ENCODE results near the gene FCRL2.
"Not testable (repeated sequence)": the region's sequence is repeated elsewhere in the genome, so short reads cannot be mapped to it uniquely, and the experiment has no call there.

The FCRL2 gene

GRCh38 chr1:157753611-157754010 is 23.3 kb downstream of the FCRL2 start:
- no peak for DNase-seq (ENCODE audit: low read depth)

- no peak for DNase-seq (ENCODE audit: low read depth)
Measured at GRCh38 chr1:157751283-157751682, 25.6 kb downstream of the FCRL2 start.

- DNase-seq (ENCODE audit: low read depth): no peak
Measured at GRCh38 chr1:157748262-157748817, 28.6 kb downstream of the FCRL2 start.

- no peak for DNase-seq (ENCODE audit: low read depth)
Measured at GRCh38 chr1:157739229-157739901, 37.6 kb downstream of the FCRL2 start.

DNA sequence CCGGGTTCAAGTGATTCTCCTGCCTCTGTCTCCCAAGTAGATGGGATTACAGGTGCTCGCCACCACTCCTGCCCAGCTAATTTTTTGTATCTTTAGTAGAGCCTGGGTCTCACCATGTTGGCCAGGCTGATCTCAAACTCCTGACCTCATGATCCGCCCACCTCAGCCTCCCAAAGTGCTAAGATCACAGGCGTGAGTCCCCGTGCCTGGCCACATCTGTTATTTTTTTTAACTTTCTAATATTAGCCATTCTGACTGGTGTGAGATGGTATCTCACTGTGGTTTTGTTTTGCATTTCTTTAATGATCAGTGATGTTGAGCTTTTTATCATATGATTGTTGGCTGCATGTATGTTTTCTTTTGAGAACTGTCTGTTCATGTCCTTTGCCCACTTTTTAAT is 40.9 kb downstream of the FCRL2 start:
- not testable (repeated sequence) for DNase-seq (ENCODE audit: low read depth)

DNA sequence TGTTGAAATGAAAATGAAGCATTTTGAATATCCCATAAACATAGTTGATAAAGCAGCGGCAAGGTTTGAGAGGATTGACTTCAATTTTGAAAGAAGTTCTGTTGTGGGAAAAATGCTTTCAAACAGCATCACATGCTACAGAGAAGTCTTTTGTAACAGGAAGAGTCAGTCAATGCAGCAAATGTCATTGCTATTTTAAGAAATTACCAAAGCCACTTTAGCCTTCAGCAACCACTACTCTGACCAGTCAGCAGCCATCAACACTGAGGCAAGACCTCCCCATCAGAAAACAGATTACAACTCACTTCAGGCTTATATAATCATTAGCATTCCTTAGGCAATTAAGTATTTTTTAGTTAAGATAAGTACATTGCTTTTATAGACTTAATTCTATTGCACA is 42.6 kb downstream of the FCRL2 start:
- no peak for DNase-seq (ENCODE audit: low read depth)

- DNase-seq (ENCODE audit: low read depth): no peak
Measured at GRCh38 chr1:157732755-157733154, 44.2 kb downstream of the FCRL2 start.

DNA sequence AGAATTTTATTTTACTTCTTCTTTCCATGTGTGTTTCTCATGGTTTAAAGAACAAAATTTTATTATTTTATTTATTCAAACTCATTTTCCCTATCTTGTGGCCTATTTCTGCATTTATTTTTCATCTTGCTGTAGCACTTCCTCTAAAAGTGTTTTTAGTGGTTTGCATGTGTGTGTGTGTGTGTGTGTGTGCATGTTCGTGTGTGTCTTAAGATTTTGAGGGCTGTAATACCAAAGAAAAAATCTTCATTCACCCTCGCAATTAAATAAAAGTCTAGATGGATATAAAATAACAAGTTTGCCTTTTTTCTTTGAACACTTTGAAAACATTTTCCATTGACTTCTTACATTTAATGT is 51.7 kb downstream of the FCRL2 start:
- no peak for DNase-seq (ENCODE audit: low read depth)

GRCh38 chr1:157724537-157725220 is 52.3 kb downstream of the FCRL2 start:
- no peak for DNase-seq (ENCODE audit: low read depth)

DNA sequence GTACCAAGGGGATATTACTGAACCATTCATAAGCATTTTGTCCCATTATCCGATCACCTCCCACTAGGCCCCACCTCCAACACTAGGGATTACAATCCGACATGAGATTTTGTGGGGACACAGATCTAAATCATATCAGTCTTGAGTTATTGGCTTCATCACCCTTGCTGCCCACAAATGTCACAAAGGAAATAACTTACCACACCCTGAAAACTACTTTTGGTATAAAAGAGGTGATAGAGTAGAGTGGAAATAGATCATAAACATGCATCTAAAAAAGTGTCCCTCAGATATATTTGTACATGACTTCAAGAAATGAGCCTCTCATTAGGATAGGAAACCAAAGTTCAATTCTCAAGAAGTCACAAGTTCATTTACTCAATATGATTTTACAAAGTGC is 53.8 kb downstream of the FCRL2 start:
- no peak for DNase-seq (ENCODE audit: low read depth)

DNA sequence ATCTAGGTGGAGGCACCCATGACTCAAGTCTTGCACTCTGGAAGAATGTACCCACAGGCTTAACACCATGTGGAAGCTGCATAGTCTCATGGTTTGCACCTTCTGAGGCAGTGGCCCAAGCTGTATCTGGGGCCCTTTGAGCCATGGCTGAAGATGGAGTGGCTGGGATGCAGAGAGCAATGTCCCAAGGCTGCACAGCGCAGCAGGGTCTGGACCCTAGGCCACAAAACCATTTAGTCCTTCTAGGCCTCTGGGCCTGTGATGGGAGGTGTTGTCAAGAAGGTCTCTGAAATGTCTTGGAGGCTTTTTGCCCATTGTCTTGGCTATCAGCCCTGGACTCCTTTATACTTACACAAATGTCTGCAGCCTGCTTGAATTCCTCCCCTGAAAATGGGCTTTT is 54.9 kb downstream of the FCRL2 start:
- DNase-seq (ENCODE audit: low read depth): no peak

DNA sequence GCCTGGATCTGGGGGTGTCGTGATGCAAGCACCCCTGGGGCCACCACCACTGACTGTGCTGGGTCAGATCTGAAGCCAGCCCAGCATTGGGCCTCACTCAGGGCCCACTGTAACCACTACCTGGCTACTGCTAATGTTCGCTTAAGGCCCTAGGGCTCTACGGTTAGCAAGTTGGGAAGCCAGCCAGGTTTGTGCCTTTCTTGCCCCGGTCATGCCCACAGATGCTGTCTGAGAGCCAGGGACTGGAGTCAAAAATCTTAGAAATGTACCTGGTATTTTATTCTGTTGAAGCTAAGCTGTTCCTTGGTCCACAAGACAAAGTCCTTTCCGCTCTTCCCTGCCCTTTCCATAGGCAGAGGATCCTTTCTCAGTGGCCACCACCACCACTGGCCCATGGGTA is 61.2 kb downstream of the FCRL2 start:
- no peak for DNase-seq (ENCODE audit: low read depth)

GRCh38 chr1:157711802-157712201 is 65.1 kb downstream of the FCRL2 start:
- no peak for DNase-seq (ENCODE audit: low read depth)

GRCh38 chr1:157704878-157705277 is 72.1 kb downstream of the FCRL2 start:
- no peak for DNase-seq (ENCODE audit: low read depth)

GRCh38 chr1:157703981-157704380 is 73.0 kb downstream of the FCRL2 start:
- DNase-seq (ENCODE audit: low read depth): no peak

- DNase-seq (ENCODE audit: low read depth): no peak
Measured at GRCh38 chr1:157702308-157702825, 74.6 kb downstream of the FCRL2 start.

- DNase-seq (ENCODE audit: low read depth): no peak
Measured at GRCh38 chr1:157700732-157701131, 76.2 kb downstream of the FCRL2 start, which contains the start of gene FCRL3. FCRL3 (minus strand) TSS chr1:157700769; CDS start chr1:157700489, 280 bp downstream.

DNA sequence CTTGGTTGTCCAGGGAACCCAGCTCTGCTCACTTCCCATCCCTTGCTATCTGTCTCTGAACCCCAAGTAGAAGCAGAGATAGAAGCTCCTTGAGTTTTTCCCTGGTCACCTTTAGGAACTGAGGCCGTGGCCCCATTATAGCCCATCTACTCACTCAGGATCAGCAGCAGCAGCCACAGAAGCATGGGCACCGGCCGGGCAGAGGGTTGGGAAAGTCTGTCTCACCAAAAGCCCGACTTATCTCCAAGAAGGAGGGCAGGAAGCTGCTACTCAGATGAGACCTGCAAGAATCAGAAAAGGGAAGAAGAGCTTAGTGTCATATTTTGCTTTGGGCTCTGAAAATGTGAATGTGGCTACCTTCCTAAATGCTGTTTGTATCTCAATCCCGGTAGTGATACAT is 76.6 kb downstream of the FCRL2 start:
- DNase-seq (ENCODE audit: low read depth): no peak

DNA sequence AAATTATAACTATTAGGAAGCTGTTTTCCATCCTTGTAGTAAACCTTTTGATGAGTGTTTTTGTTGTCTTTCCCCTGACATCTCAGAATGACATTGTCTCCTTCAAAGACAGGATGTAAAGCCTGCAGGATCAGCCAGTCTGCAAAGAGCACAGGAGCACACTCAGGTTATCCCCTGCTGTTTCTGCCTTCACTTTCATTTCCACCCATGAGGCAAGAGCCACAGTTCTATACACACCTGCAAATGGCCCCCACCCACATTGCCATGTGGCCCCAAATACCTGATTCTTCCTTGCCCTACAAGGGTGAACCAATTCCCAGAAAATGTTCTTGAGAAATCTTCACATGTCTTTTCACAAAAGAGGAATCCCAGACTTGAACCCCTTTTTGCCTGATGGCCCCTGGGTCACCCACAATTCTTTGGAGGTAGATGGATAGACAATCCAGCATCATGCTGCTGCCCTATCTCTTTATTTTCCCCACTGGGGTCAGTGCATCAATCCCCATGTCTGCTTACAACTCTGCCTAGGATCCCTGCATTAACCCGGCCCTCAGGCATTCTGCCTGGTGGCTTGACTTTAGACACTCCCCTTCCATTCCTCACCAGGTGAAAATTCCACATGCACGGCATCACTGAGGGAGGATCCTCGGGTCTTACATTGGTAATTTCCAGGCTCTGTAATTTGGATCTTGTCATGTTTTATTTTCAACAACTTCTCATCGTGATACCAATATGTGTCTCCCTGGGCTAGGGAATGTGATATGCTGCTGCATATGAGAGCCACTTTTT is 79.0 kb downstream of the FCRL2 start:
- DNase-seq (ENCODE audit: low read depth): no peak

DNA sequence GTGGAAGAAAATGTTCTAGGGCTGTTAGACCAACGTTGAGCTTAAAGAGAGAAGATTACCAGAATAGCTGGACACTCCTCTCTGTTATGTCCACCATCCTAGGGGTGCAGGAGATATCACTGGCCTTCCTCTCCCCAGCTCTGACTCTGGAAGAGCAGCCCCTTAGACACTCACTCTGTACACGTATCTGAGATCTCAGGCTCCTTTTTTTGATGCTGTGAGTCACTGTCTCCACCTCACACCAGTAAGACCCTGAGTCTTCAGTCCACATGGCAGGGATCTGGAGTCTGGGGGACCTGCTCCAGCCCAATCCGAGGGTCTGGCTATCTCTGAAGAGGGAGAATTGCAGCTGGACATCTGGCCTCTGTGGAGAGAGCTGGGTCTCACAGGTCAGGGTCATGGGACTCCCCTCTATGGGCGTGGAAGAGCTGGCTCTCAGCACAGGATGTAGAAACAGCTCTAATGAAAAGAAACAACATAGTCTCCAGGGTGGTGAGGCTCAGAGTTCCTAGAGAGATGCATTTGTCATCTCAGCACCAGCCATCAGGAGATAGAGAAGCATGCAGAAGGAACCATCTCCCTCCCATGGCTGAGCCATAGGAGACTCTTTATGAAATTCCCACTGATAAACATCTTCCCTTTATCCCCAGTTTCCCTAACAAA is 79.8 kb downstream of the FCRL2 start:
- no peak for DNase-seq (ENCODE audit: low read depth)

Data from GM04504 (cell line).